Glutamatergic neuron (in vitro differentiated cells): Measurements from ENCODE around the gene OR6K2. TPM values are rescaled to one million over a fixed set of nuclear protein-coding genes. Genes with fewer than 3 reads are reported as not detected.

ENCODE experiments used
- DNase-seq: peaks from one replicate; pipeline ENCODE4 v3.0.0; 2022
- H3K27ac Mint-ChIP-seq: one replicate; pipeline ENCODE4 v1.8.0; 2020; ENCODE audit warnings: mild to moderate bottlenecking, mixed read lengths, inconsistent platforms; ENCODE audit not compliant: unreplicated experiment
- H3K27me3 Mint-ChIP-seq: one replicate; pipeline ENCODE4 v1.8.0; 2020; ENCODE audit warnings: mild to moderate bottlenecking, moderate library complexity, mixed read lengths, inconsistent platforms; ENCODE audit not compliant: unreplicated experiment
- H3K36me3 Mint-ChIP-seq: one replicate; pipeline ENCODE4 v1.8.0; 2020; ENCODE audit warnings: mild to moderate bottlenecking, mixed read lengths, inconsistent platforms; ENCODE audit not compliant: unreplicated experiment
- H3K4me1 Mint-ChIP-seq: one replicate; pipeline ENCODE4 v1.8.0; 2020; ENCODE audit warnings: mild to moderate bottlenecking, low read depth, mixed read lengths, inconsistent platforms; ENCODE audit not compliant: unreplicated experiment
- H3K4me3 Mint-ChIP-seq: one replicate; pipeline ENCODE4 v1.8.0; 2020; ENCODE audit warnings: mild to moderate bottlenecking, mixed read lengths, inconsistent platforms; ENCODE audit not compliant: unreplicated experiment
- H3K9me3 Mint-ChIP-seq: one replicate; pipeline ENCODE4 v1.8.0; 2020; ENCODE audit warnings: mild to moderate bottlenecking, moderate library complexity, mixed read lengths, inconsistent platforms; ENCODE audit not compliant: unreplicated experiment
- CTCF ChIP-seq: fragments of 200-600 bp; sonication (generic); IDR thresholded peaks from one replicate; pipeline ENCODE4 v1.5.0; 2021; ENCODE audit not compliant: partially characterized antibody, unreplicated experiment
- total RNA-seq: library from RNA; stranded (reverse); fragmentation: NEBNext Ultra II Directional; extraction: Animal tissue kit (Norgen Biotek cat#: 25700); gene quantifications from one replicate; pipeline ENCODE4 v1.2.1, GENCODE V29; 2021; ENCODE audit not compliant: unreplicated experiment

Gene OR6K2
- total RNA-seq, 1 donor from 2014 or later, result not detected

GRCh38 chr1:158675563-158676323, 24.7 kb downstream of the OR6K2 start:
- H3K4me1 Mint-ChIP-seq, result no peaks in the 10 kb centered on the region
- no peaks in the 10 kb centered on the region for H3K27me3 Mint-ChIP-seq
- H3K27ac Mint-ChIP-seq, result no peak overlapping the region
- H3K9me3 Mint-ChIP-seq, result no peaks in the 10 kb centered on the region
- DNase-seq, result no peak
- H3K36me3 Mint-ChIP-seq, result no peaks in the 10 kb centered on the region
- no peak for TF ChIP-seq CTCF
- H3K4me3 Mint-ChIP-seq, result no peak overlapping the region

- no peak for TF ChIP-seq CTCF
- DNase-seq, result no peak
These were observed 26.1 kb downstream of the OR6K2 start for GRCh38 chr1:158674302-158674701.

GRCh38 chr1:158666037-158666436, 34.4 kb downstream of the OR6K2 start:
- H3K36me3 Mint-ChIP-seq, result no peaks in the 10 kb centered on the region
- no peak for TF ChIP-seq CTCF
- peaks cover 2% of the 10 kb centered on the region for H3K27me3 Mint-ChIP-seq
- no peaks in the 10 kb centered on the region for H3K4me1 Mint-ChIP-seq
- H3K9me3 Mint-ChIP-seq, result no peaks in the 10 kb centered on the region
- no peak overlapping the region for H3K27ac Mint-ChIP-seq
- H3K4me3 Mint-ChIP-seq, result no peak overlapping the region
- DNase-seq, result no peak

More at GRCh38 chr1:158674302-158674701, 26.1 kb downstream of the OR6K2 start:
- no peaks in the 10 kb centered on the region for H3K27me3 Mint-ChIP-seq
- H3K36me3 Mint-ChIP-seq, result no peaks in the 10 kb centered on the region
- H3K9me3 Mint-ChIP-seq, result no peaks in the 10 kb centered on the region
- no peak overlapping the region for H3K4me3 Mint-ChIP-seq
- no peak overlapping the region for H3K27ac Mint-ChIP-seq
- no peaks in the 10 kb centered on the region for H3K4me1 Mint-ChIP-seq

- DNase-seq, result no peak
- no peak overlapping the region for H3K27ac Mint-ChIP-seq
- no peak for TF ChIP-seq CTCF
- H3K4me3 Mint-ChIP-seq, result no peak overlapping the region
- peaks cover 2% of the 10 kb centered on the region for H3K27me3 Mint-ChIP-seq
- no peaks in the 10 kb centered on the region for H3K9me3 Mint-ChIP-seq
- no peaks in the 10 kb centered on the region for H3K4me1 Mint-ChIP-seq
- H3K36me3 Mint-ChIP-seq, result no peaks in the 10 kb centered on the region
These were observed 45.9 kb downstream of the OR6K2 start for GRCh38 chr1:158654571-158654970.

GRCh38 chr1:158654086-158654485, 46.4 kb downstream of the OR6K2 start:
- Mint-ChIP-seq H3K4me3 (no peak overlapping the region), H3K27ac (no peak overlapping the region)

More at GRCh38 chr1:158654086-158654485, 46.4 kb downstream of the OR6K2 start:
- H3K9me3 Mint-ChIP-seq, result no peaks in the 10 kb centered on the region
- H3K36me3 Mint-ChIP-seq, result no peaks in the 10 kb centered on the region
- TF ChIP-seq CTCF, result no peak
- no peaks in the 10 kb centered on the region for H3K4me1 Mint-ChIP-seq
- no peak for DNase-seq
- H3K27me3 Mint-ChIP-seq, result peaks cover 2% of the 10 kb centered on the region
